Brain microvascular endothelial cell (primary cell): ENCODE measurements around the gene SSPN.

Experiments
- DNase-seq: peaks from one replicate; pipeline ENCODE4 v3.0.0-alpha.2; 2020
- H3K27ac ChIP-seq: fragments of 250-450 bp; sonication (Bioruptor Pico); 2 replicates; pipeline ENCODE4 v1.5.1; 2020; ENCODE audit warnings: mild to moderate bottlenecking, moderate library complexity
- H3K27me3 ChIP-seq: fragments of 250-450 bp; sonication (Bioruptor Pico); replicated peaks from 2 replicates; pipeline ENCODE4 v1.5.1; 2020; ENCODE audit warnings: mild to moderate bottlenecking
- H3K36me3 ChIP-seq: fragments of 250-450 bp; sonication (Bioruptor Pico); replicated peaks from 2 replicates; pipeline ENCODE4 v1.5.1; 2020; ENCODE audit warnings: mild to moderate bottlenecking
- H3K4me3 ChIP-seq: 2 replicates; pipeline ENCODE4 v1.5.1; 2011; ENCODE audit warnings: low read depth, mild to moderate bottlenecking, control low read depth, low read length, moderate library complexity
- CTCF ChIP-seq: IDR thresholded peaks from 2 replicates; pipeline ENCODE4 v1.5.1; 2011; ENCODE audit warnings: low read depth, mild to moderate bottlenecking, moderate library complexity, low read length, control low read depth, inconsistent platforms; ENCODE audit errors: missing control alignments
- in situ Hi-C: cut with HindIII; loops from 2 replicates; pipeline ENCODE4 v1.10.0; 2017; ENCODE audit warnings: low sequenced_read_pairs, low pct_ligation_motif_present

SSPN gene

GRCh38 chr12:26162905-26163304 is 32.5 kb upstream of the SSPN start:
- H3K4me3 ChIP-seq = no peak overlapping the region
- in situ Hi-C loops = no loop called here
- no peak for DNase-seq
- no peak overlapping the region for H3K27ac ChIP-seq
- no peak for TF ChIP-seq CTCF
- no peaks in the 10 kb centered on the region for H3K27me3 ChIP-seq
- no peaks in the 10 kb centered on the region for H3K36me3 ChIP-seq

GRCh38 chr12:26164118-26164517 is 31.3 kb upstream of the SSPN start:
- in situ Hi-C loops = no loop called here
- no peak for TF ChIP-seq CTCF
- no peak overlapping the region for H3K27ac ChIP-seq
- no peak overlapping the region for H3K4me3 ChIP-seq
- no peak for DNase-seq
- H3K27me3 ChIP-seq = no peaks in the 10 kb centered on the region
- H3K36me3 ChIP-seq = no peaks in the 10 kb centered on the region

GRCh38 chr12:26172013-26172412 is 23.4 kb upstream of the SSPN start:
- in situ Hi-C loops = no loop called here
- H3K36me3 ChIP-seq = no peaks in the 10 kb centered on the region

GRCh38 chr12:26172539-26172938 is 22.8 kb upstream of the SSPN start:
- no peak overlapping the region for H3K27ac ChIP-seq
- no peak overlapping the region for H3K4me3 ChIP-seq
- TF ChIP-seq CTCF = no peak
- in situ Hi-C loops = no loop called here
- DNase-seq = no peak
- H3K36me3 ChIP-seq = no peaks in the 10 kb centered on the region
- no peaks in the 10 kb centered on the region for H3K27me3 ChIP-seq

More at GRCh38 chr12:26172013-26172412, 23.4 kb upstream of the SSPN start:
- TF ChIP-seq CTCF = no peak
- DNase-seq = no peak
- no peak overlapping the region for H3K4me3 ChIP-seq
- no peak overlapping the region for H3K27ac ChIP-seq
- no peaks in the 10 kb centered on the region for H3K27me3 ChIP-seq

- H3K27me3 ChIP-seq = no peaks in the 10 kb centered on the region
- in situ Hi-C loops = no loop called here
- no peak for DNase-seq
- H3K27ac ChIP-seq = no peak overlapping the region
- H3K4me3 ChIP-seq = no peak overlapping the region
- no peaks in the 10 kb centered on the region for H3K36me3 ChIP-seq
- no peak for TF ChIP-seq CTCF
Observed at GRCh38 chr12:26172946-26173552, 22.3 kb upstream of the SSPN start.

- DNase-seq = no peak
- Histone ChIP-seq H3K4me3 (no peak overlapping the region), H3K27me3 (no peaks in the 10 kb centered on the region), H3K36me3 (no peaks in the 10 kb centered on the region), H3K27ac (no peak overlapping the region)
- in situ Hi-C loops = no loop called here
- no peak for TF ChIP-seq CTCF
Observed at GRCh38 chr12:26176725-26177124, 18.6 kb upstream of the SSPN start.
